ENCODE measurements around the gene IL1R2. TPM values are rescaled to one million over a fixed set of nuclear protein-coding genes. Genes with fewer than 3 reads are reported as not detected.

The IL1R2 gene
- total RNA-seq, 2 experiments from 2014 or later: 1.1 TPM; not detected in 1

GRCh38 chr2:102044235-102044896, 52.6 kb downstream of the IL1R2 start:
- Mint-ChIP-seq H3K36me3 (ENCODE audit: low read depth) (no peaks in the 10 kb centered on the region), H3K27ac (no peak overlapping the region), H3K9me3 (no peaks in the 10 kb centered on the region), H3K4me1 (ENCODE audit: low read depth) (peaks cover 18% of the 10 kb centered on the region), H3K27me3 (peaks cover 13% of the 10 kb centered on the region), H3K4me3 (no peak overlapping the region)
- TF ChIP-seq, protein P1, sequence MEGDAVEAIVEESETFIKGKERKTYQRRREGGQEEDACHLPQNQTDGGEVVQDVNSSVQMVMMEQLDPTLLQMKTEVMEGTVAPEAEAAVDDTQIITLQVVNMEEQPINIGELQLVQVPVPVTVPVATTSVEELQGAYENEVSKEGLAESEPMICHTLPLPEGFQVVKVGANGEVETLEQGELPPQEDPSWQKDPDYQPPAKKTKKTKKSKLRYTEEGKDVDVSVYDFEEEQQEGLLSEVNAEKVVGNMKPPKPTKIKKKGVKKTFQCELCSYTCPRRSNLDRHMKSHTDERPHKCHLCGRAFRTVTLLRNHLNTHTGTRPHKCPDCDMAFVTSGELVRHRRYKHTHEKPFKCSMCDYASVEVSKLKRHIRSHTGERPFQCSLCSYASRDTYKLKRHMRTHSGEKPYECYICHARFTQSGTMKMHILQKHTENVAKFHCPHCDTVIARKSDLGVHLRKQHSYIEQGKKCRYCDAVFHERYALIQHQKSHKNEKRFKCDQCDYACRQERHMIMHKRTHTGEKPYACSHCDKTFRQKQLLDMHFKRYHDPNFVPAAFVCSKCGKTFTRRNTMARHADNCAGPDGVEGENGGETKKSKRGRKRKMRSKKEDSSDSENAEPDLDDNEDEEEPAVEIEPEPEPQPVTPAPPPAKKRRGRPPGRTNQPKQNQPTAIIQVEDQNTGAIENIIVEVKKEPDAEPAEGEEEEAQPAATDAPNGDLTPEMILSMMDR (IDR thresholded peaks at IDR 0.05): no peak
- no peak for ATAC-seq
- ChIA-PET CTCF (interaction anchor here (2.1 kb wide), 1 partner anchor 9 kb away, joined by 5 read pairs; no protein-coding TSS in a partner anchor), POLR2A (interaction anchor here (0.6 kb wide), 1 partner anchor 19 kb away, joined by 3 read pairs; no protein-coding TSS in a partner anchor)
- intact Hi-C loops (cut with micrococcal nuclease): no loop called here
- DNase-seq: no peak

DNA sequence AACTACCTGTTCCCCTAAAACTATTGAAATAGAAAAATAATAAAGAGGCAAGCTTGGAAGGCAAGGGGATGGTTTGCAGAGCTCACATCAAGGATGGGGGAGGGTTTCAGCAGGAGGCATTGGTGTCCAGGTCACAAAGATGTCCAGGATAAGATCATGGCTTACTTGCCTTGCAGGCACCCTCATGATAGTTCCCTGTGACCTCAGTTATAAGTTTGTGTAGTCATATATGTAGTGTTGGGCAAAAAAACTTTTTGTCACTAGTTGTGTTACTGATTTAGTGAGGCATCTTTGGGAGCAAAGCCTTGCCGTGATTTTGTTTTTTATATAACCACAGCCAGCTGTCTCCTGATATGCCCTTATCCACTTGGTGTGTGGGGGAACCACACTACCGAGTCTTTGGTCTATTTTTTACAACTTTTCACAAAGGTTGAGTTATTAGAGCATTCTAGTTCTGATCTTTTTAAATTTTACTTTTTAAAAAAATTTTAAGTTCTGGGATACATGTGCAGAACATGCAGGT, 53.3 kb downstream of the IL1R2 start:
- TF ChIP-seq, protein P1 (IDR thresholded peaks at IDR 0.05): no peak
- Mint-ChIP-seq H3K4me3 (no peak overlapping the region), H3K9me3 (no peaks in the 10 kb centered on the region), H3K27ac (no peak overlapping the region), H3K27me3 (peaks cover 13% of the 10 kb centered on the region), H3K36me3 (ENCODE audit: low read depth) (no peaks in the 10 kb centered on the region), H3K4me1 (ENCODE audit: low read depth) (peaks cover 18% of the 10 kb centered on the region)
- POLR2A ChIA-PET: interaction anchor here (0.6 kb wide), 1 partner anchor 18 kb away, joined by 3 read pairs; no protein-coding TSS in a partner anchor
- CTCF ChIA-PET: interaction anchor here (0.9 to 2.1 kb wide), 3 partner anchors 8 to 195 kb away, joined by 3 to 5 read pairs (median 4); no protein-coding TSS in a partner anchor
- DNase-seq: no peak
- no peak for ATAC-seq
- intact Hi-C loops (cut with micrococcal nuclease): no loop called here

- ATAC-seq (no peak), DNase-seq (no peak)
- ChIA-PET CTCF (interaction anchor here (0.9 to 2.1 kb wide), 3 partner anchors 7 to 194 kb away, joined by 3 to 5 read pairs (median 4); no protein-coding TSS in a partner anchor), POLR2A (no interaction called here)
- intact Hi-C loops (cut with micrococcal nuclease): no loop called here
- Mint-ChIP-seq H3K27me3 (peaks cover 13% of the 10 kb centered on the region), H3K4me3 (no peak overlapping the region), H3K27ac (no peak overlapping the region), H3K36me3 (ENCODE audit: low read depth) (no peaks in the 10 kb centered on the region), H3K9me3 (no peaks in the 10 kb centered on the region), H3K4me1 (ENCODE audit: low read depth) (peaks cover 18% of the 10 kb centered on the region)
- TF ChIP-seq, protein P1 (IDR thresholded peaks at IDR 0.05): no peak
Measured at GRCh38 chr2:102045697-102046096, 53.9 kb downstream of the IL1R2 start.

DNA sequence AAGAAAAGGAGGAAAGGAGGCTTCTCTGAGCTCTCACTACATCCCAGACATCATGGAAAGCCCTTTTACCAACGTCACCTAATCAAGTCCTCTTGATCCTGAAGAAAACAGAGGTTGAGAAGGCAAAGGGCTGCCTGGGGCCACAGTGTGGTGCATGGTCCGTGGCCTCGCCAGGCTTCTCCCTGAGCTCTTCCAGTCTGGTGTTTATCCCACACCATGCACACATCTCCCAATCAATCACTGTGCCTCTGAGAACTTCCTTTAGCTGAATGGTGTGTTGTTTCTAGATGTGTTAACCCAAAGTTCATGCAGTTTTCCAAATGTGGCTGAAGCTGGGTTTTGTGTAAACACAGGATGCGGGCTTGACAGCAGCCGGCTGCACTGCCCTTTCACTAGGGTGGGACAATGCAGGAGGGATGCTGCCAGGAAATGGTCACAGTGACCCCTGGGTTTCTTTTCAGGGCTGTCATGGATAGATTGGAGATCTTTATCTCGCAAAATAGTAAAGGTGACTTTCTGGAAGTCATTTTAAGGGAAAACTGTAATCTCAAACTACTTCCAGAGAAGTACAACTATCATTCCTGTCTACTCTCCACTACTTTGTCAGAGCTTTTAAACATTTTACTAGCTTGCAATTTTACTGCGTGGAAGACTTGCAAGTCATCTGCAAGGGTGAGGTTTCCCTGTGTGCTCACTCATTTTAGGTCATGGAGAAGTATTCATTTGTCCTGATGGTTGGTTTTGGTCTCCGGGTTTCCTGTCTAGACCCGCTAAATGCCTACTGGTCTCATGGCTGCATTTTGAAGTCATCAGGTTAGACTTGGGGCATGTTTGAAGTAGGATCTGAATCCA, 54.6 kb downstream of the IL1R2 start:
- Mint-ChIP-seq H3K4me3 (no peak overlapping the region), H3K4me1 (ENCODE audit: low read depth) (peaks cover 18% of the 10 kb centered on the region), H3K27me3 (peaks cover 11% of the 10 kb centered on the region), H3K36me3 (ENCODE audit: low read depth) (no peaks in the 10 kb centered on the region), H3K9me3 (no peaks in the 10 kb centered on the region), H3K27ac (no peak overlapping the region)
- POLR2A ChIA-PET: no interaction called here
- ATAC-seq (no peak), DNase-seq (no peak)
- TF ChIP-seq, protein P1 (IDR thresholded peaks at IDR 0.05): no peak
- intact Hi-C loops (cut with micrococcal nuclease): no loop called here
- CTCF ChIA-PET: interaction anchor here (1.2 kb wide), 1 partner anchor 194 kb away, joined by 4 read pairs; no protein-coding TSS in a partner anchor
